Heart left ventricle (tissue), 13 donors: ENCODE measurements around the gene S100A3.

Experiments used
- POLR2A ChIP-seq, 2 donors: fragments of 450-650 bp; IDR thresholded peaks; one replicate each; pipeline ENCODE4 v1.6.1; 2017; ENCODE audit warnings: antibody characterized with exemption in 2 of 2, mild to moderate bottlenecking in 2 of 2, moderate library complexity in 2 of 2
- TF ChIP-seq, protein P1 (sequence below), 12 donors: fragments of 200-600 bp; sonication (generic) in 4 of 12; IDR thresholded peaks; one replicate each; pipeline versions ENCODE4 v1.5.0 to v1.8.0; 2018 to 2022; ENCODE audit warnings: antibody characterized with exemption in 12 of 12, mild to moderate bottlenecking in 5 of 12
- donor health status: ischemic (EF 13 %, LVEDD 7.1; RV severe dilation, severe dysfunction).
- donor health status: DM: no; HTN: yes; CAD: no.
- donor health status: DM: no; HTN: no; CAD: no.
- donor health status: ischemic (EF 25% LVEDD 6.9; RV normal size, moderate dysfunction).
- donor health status: ischemic (EF 25% LVEDD 5.7; RV mildly dilated, moderate dysfunction).
- donor health status: ischemic (EF 35%, LVEDD 5.7; RV mildly dilated, moderate dysfunction).
- donor health status: nonischemic (EF 11% LVEDD 7.7; RV severe dilation, severe dysfunction).
- donor health status: DM: yes; HTN: yes; CAD: no.
- donor health status: PGD.
- donor health status: ischemic (EF 29% LVEDD 5.4; RV normal size, mild dysfunction).
- donor health status: nonischemic (EF 23%, LVEDD 6.1; RV moderate dilation, normal function).

DNA sequence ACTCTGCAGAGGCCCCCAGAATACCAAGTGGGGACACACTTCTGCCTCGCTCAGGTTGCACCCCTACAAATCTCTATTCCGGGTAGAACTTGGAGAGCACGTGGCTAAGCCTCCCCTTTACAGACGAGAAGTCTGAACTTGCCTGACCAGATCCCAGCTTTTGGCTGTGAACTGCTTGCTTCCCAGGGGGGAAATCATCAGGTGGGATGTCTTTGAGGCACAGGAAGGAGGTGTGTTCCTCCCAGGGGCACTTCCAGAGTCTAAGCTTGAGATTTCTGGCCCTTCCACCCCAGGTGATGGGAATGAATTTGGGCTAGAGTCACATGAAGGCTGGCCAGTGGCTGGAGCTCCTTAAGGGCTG is 1.3 kb upstream of the S100A3 start:
- TF ChIP-seq, protein P1, sequence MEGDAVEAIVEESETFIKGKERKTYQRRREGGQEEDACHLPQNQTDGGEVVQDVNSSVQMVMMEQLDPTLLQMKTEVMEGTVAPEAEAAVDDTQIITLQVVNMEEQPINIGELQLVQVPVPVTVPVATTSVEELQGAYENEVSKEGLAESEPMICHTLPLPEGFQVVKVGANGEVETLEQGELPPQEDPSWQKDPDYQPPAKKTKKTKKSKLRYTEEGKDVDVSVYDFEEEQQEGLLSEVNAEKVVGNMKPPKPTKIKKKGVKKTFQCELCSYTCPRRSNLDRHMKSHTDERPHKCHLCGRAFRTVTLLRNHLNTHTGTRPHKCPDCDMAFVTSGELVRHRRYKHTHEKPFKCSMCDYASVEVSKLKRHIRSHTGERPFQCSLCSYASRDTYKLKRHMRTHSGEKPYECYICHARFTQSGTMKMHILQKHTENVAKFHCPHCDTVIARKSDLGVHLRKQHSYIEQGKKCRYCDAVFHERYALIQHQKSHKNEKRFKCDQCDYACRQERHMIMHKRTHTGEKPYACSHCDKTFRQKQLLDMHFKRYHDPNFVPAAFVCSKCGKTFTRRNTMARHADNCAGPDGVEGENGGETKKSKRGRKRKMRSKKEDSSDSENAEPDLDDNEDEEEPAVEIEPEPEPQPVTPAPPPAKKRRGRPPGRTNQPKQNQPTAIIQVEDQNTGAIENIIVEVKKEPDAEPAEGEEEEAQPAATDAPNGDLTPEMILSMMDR (IDR thresholded peaks at IDR 0.05): no peak
- no peak for TF ChIP-seq POLR2A (IDR thresholded peaks at IDR 0.05)
